ENCODE data around the gene MEAF6. TPM values are rescaled to one million over a fixed set of nuclear protein-coding genes. Genes with fewer than 3 reads are reported as not detected.

The MEAF6 gene
- total RNA-seq, 1 experiment from 2014 or later, result 38.3 TPM

- H3K4me3 ChIP-seq (ENCODE audit: low read depth, low read length), result no peak overlapping the region
Observed at GRCh38 chr1:37482004-37482785, 32.4 kb downstream of the MEAF6 start.

DNA sequence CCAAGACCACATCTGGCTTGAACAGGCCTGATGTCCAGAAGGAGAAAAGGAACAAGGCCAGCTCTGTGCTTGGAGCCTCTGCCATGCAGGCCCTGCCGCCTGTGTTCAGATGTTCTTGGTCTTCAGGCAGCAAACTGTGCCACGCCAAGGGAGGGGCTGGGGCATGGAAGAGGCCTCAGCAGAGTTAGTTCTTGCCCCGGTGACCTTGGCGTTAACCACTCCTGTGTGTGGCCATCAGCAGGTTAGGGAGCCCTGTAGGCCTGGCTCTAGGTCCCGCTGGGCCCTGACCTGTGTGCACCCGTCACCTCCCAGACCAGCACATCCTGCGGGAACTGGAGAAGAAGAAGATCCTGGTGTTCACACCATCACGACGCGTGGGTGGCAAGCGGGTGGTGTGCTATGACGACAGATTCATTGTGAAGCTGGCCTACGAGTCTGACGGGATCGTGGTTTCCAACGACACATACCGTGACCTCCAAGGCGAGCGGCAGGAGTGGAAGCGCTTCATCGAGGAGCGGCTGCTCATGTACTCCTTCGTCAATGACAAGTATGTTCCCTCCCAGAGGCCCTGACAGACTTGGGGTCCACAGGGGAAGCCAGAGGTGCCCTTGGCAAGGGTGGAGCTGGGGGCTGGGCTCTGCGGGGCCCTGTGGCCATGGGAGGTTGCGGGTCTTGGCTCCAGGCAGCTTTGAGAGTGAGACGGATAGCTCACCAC lies 33.1 kb downstream of the MEAF6 start:
- POLR2A ChIA-PET, result no interaction called here
- Histone ChIP-seq H3K9me3 (no peaks in the 10 kb centered on the region), H3K36me3 (ENCODE audit: control insufficient read depth, insufficient read depth, low read length) (no peaks in the 10 kb centered on the region; the same call in 1 of the 2 replicates), H3K27me3 (replicated peaks; ENCODE audit: control insufficient read depth, insufficient read depth, low read length) (no peaks in the 10 kb centered on the region), H3K4me1 (peaks cover 18% of the 10 kb centered on the region), H3K4me3 (ENCODE audit: low read depth, low read length) (no peak overlapping the region)
- H3K9me3 Mint-ChIP-seq (ENCODE audit: unreplicated experiment), result no peaks in the 10 kb centered on the region
- no TSS peak for BruUV-seq (replicated peaks)
- H3K27me3 Mint-ChIP-seq (ENCODE audit: insufficient read depth, unreplicated experiment), result no peaks in the 10 kb centered on the region
- no peak for DNase-seq
- H3K4me3 Mint-ChIP-seq (ENCODE audit: unreplicated experiment), result no peak overlapping the region
- H3K27ac Mint-ChIP-seq (ENCODE audit: unreplicated experiment), result no peak overlapping the region
- TF ChIP-seq, protein P1, sequence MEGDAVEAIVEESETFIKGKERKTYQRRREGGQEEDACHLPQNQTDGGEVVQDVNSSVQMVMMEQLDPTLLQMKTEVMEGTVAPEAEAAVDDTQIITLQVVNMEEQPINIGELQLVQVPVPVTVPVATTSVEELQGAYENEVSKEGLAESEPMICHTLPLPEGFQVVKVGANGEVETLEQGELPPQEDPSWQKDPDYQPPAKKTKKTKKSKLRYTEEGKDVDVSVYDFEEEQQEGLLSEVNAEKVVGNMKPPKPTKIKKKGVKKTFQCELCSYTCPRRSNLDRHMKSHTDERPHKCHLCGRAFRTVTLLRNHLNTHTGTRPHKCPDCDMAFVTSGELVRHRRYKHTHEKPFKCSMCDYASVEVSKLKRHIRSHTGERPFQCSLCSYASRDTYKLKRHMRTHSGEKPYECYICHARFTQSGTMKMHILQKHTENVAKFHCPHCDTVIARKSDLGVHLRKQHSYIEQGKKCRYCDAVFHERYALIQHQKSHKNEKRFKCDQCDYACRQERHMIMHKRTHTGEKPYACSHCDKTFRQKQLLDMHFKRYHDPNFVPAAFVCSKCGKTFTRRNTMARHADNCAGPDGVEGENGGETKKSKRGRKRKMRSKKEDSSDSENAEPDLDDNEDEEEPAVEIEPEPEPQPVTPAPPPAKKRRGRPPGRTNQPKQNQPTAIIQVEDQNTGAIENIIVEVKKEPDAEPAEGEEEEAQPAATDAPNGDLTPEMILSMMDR (IDR thresholded peaks at IDR 0.05; ENCODE audit: insufficient read depth in 1 of 2, low read depth in 1 of 2, low read length in 1 of 2, severe bottlenecking in 1 of 2, unreplicated experiment in 1 of 2), result no peak
- H3K36me3 Mint-ChIP-seq (ENCODE audit: insufficient read depth, unreplicated experiment), result peaks cover 24% of the 10 kb centered on the region
- no peaks in the 10 kb centered on the region for H3K4me1 Mint-ChIP-seq (ENCODE audit: low read depth, unreplicated experiment)
- CTCF ChIA-PET, result no interaction called here
- intact Hi-C loops (cut with micrococcal nuclease; ENCODE audit: unreplicated experiment), result no loop called here

More at GRCh38 chr1:37482004-37482785, 32.4 kb downstream of the MEAF6 start:
- no peak for DNase-seq
- Mint-ChIP-seq H3K4me3 (ENCODE audit: unreplicated experiment) (no peak overlapping the region), H3K27ac (ENCODE audit: unreplicated experiment) (no peak overlapping the region), H3K4me1 (ENCODE audit: low read depth, unreplicated experiment) (no peaks in the 10 kb centered on the region), H3K36me3 (ENCODE audit: insufficient read depth, unreplicated experiment) (peaks cover 17% of the 10 kb centered on the region), H3K27me3 (ENCODE audit: insufficient read depth, unreplicated experiment) (no peaks in the 10 kb centered on the region), H3K9me3 (ENCODE audit: unreplicated experiment) (no peaks in the 10 kb centered on the region)
- ChIA-PET CTCF (no interaction called here), POLR2A (no interaction called here)
- Histone ChIP-seq H3K36me3 (ENCODE audit: control insufficient read depth, insufficient read depth, low read length) (no peaks in the 10 kb centered on the region; the same call in 1 of the 2 replicates), H3K9me3 (no peaks in the 10 kb centered on the region), H3K4me1 (peaks cover 18% of the 10 kb centered on the region), H3K27me3 (replicated peaks; ENCODE audit: control insufficient read depth, insufficient read depth, low read length) (no peaks in the 10 kb centered on the region)
- TF ChIP-seq, protein P1 (IDR thresholded peaks at IDR 0.05; ENCODE audit: insufficient read depth in 1 of 2, low read depth in 1 of 2, low read length in 1 of 2, severe bottlenecking in 1 of 2, unreplicated experiment in 1 of 2), result no peak
- BruUV-seq (replicated peaks), result no TSS peak
- intact Hi-C loops (cut with micrococcal nuclease; ENCODE audit: unreplicated experiment), result no loop called here

DNA sequence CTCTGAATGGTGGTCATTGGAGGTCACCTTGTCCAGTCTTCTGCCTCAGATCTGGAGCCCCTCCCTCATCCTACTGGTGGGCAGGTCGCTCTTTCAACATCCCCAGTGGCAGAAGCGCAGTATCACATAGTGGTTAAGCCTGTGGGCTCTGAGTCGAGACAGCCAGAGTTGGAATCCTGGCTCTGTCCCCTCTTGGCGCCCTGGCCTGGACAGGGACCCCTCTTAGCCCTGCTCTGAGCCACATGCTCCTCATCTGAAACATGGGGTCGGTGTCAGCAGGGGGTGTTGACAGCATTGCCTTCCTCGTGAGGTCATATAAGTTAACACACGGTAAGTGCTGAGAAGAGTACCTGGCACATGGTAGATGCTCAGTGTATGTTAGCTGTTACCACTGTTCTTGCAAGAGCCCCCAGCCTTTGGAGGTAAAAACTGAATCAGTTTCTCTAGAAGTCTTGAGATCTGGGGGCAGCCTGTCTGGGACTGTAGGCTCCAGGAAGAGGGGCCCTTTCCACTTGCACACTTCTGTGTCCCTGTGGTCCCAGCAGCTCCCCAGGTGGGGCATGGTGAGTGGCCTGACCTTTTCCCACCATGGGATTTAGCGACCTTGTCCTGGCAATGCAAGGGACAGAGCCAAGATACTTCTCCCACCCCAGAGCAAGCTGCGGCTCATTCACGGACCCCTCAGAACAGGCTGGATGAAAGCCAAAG lies 33.8 kb downstream of the MEAF6 start:
- TF ChIP-seq, protein P1 (IDR thresholded peaks at IDR 0.05; ENCODE audit: insufficient read depth in 1 of 2, low read depth in 1 of 2, low read length in 1 of 2, severe bottlenecking in 1 of 2, unreplicated experiment in 1 of 2), result no peak
- Mint-ChIP-seq H3K36me3 (ENCODE audit: insufficient read depth, unreplicated experiment) (peaks cover 24% of the 10 kb centered on the region), H3K27me3 (ENCODE audit: insufficient read depth, unreplicated experiment) (no peaks in the 10 kb centered on the region), H3K27ac (ENCODE audit: unreplicated experiment) (no peak overlapping the region), H3K4me3 (ENCODE audit: unreplicated experiment) (no peak overlapping the region), H3K9me3 (ENCODE audit: unreplicated experiment) (no peaks in the 10 kb centered on the region), H3K4me1 (ENCODE audit: low read depth, unreplicated experiment) (no peaks in the 10 kb centered on the region)
- no peaks in the 10 kb centered on the region; the same call in 1 of the 2 replicates for H3K36me3 ChIP-seq (ENCODE audit: control insufficient read depth, insufficient read depth, low read length)
- no peak for DNase-seq
- H3K9me3 ChIP-seq, result no peaks in the 10 kb centered on the region
- H3K4me3 ChIP-seq (ENCODE audit: low read depth, low read length), result no peak overlapping the region
- no peaks in the 10 kb centered on the region for H3K27me3 ChIP-seq (replicated peaks; ENCODE audit: control insufficient read depth, insufficient read depth, low read length)
- ChIA-PET CTCF (no interaction called here), POLR2A (no interaction called here)
- H3K4me1 ChIP-seq, result peaks cover 19% of the 10 kb centered on the region
- intact Hi-C loops (cut with micrococcal nuclease; ENCODE audit: unreplicated experiment), result no loop called here
- no TSS peak for BruUV-seq (replicated peaks)

All from Caco-2 (cell line).